HFFc6 (cell line): Measurements from ENCODE around the gene WFDC5. TPM values are rescaled to one million over a fixed set of nuclear protein-coding genes. Genes with fewer than 3 reads are reported as not detected.

Source experiments
- DNase-seq: peaks from one replicate; pipeline ENCODE4 v3.0.0-alpha.2; 2018
- H3K27ac Mint-ChIP-seq: 2 replicates; pipeline ENCODE4 v1.8.0; 2020; ENCODE audit warnings: mild to moderate bottlenecking, mixed read lengths
- H3K27me3 Mint-ChIP-seq: 2 replicates; pipeline ENCODE4 v1.8.0; 2021; ENCODE audit warnings: mild to moderate bottlenecking, moderate library complexity, mixed read lengths; ENCODE audit not compliant: insufficient read depth
- H3K36me3 Mint-ChIP-seq: 2 replicates; pipeline ENCODE4 v1.8.0; 2021; ENCODE audit warnings: low read depth, mixed read lengths
- H3K4me1 Mint-ChIP-seq: 2 replicates; pipeline ENCODE4 v1.8.0; 2020; ENCODE audit warnings: low read depth, mixed read lengths
- H3K4me3 Mint-ChIP-seq: 2 replicates; pipeline ENCODE4 v1.8.0; 2020; ENCODE audit warnings: mild to moderate bottlenecking, moderate library complexity, mixed read lengths
- H3K9me3 Mint-ChIP-seq: 2 replicates; pipeline ENCODE4 v1.8.0; 2020; ENCODE audit warnings: mild to moderate bottlenecking, mixed read lengths
- CTCF ChIP-seq: fragments of 200-600 bp; sonication (generic); IDR thresholded peaks from 2 replicates; pipeline ENCODE4 v1.5.0; 2021; ENCODE audit warnings: antibody characterized with exemption, mild to moderate bottlenecking
- total RNA-seq, 6 experiments: library from RNA; stranded (reverse); fragmentation: NEBNext Ultra II Directional; extraction: Animal tissue kit (Norgen Biotek cat#: 25700); gene quantifications; 2 replicates in 1 of 6; 3 replicates in 5 of 6; pipeline ENCODE4 v1.2.3, GENCODE V29; 2021

Gene WFDC5
- total RNA-seq, 6 experiments from 2014 or later = not detected

GRCh38 chr20:45094864-45095574 is 20.0 kb downstream of the WFDC5 start:
- peaks cover 48% of the 10 kb centered on the region for H3K4me1 Mint-ChIP-seq
- peaks cover 11% of the 10 kb centered on the region for H3K36me3 Mint-ChIP-seq
- H3K27ac Mint-ChIP-seq = no peak overlapping the region
- TF ChIP-seq CTCF = no peak
- no peaks in the 10 kb centered on the region for H3K9me3 Mint-ChIP-seq
- no peak overlapping the region for H3K4me3 Mint-ChIP-seq
- no peak for DNase-seq
- H3K27me3 Mint-ChIP-seq = peaks cover 3% of the 10 kb centered on the region

GRCh38 chr20:45094201-45094600 is 20.8 kb downstream of the WFDC5 start:
- no peak for DNase-seq
- no peak for TF ChIP-seq CTCF
- peaks cover 56% of the 10 kb centered on the region for H3K4me1 Mint-ChIP-seq
- H3K9me3 Mint-ChIP-seq = no peaks in the 10 kb centered on the region
- H3K36me3 Mint-ChIP-seq = peaks cover 11% of the 10 kb centered on the region
- H3K27me3 Mint-ChIP-seq = peaks cover 2% of the 10 kb centered on the region
- no peak overlapping the region for H3K4me3 Mint-ChIP-seq
- peak overlapping the region; percentile 59; the same call in 1 of the 2 replicates for H3K27ac Mint-ChIP-seq

GRCh38 chr20:45092898-45093297 is 22.1 kb downstream of the WFDC5 start:
- Mint-ChIP-seq H3K4me1 (peaks cover 69% of the 10 kb centered on the region), H3K4me3 (no peak overlapping the region), H3K27me3 (peaks cover 2% of the 10 kb centered on the region), H3K36me3 (peaks cover 11% of the 10 kb centered on the region), H3K27ac (no peak overlapping the region), H3K9me3 (no peaks in the 10 kb centered on the region)
- TF ChIP-seq CTCF = no peak
- DNase-seq = no peak

GRCh38 chr20:45091366-45091765 is 23.6 kb downstream of the WFDC5 start:
- H3K27me3 Mint-ChIP-seq = peaks cover 2% of the 10 kb centered on the region
- H3K4me3 Mint-ChIP-seq = no peak overlapping the region
- H3K27ac Mint-ChIP-seq = no peak overlapping the region
- TF ChIP-seq CTCF = no peak
- H3K36me3 Mint-ChIP-seq = peaks cover 16% of the 10 kb centered on the region
- H3K4me1 Mint-ChIP-seq = peaks cover 85% of the 10 kb centered on the region
- H3K9me3 Mint-ChIP-seq = no peaks in the 10 kb centered on the region
- no peak for DNase-seq

GRCh38 chr20:45090481-45090880 is 24.5 kb downstream of the WFDC5 start:
- Mint-ChIP-seq H3K27me3 (peaks cover 2% of the 10 kb centered on the region), H3K4me3 (no peak overlapping the region), H3K36me3 (peaks cover 25% of the 10 kb centered on the region), H3K27ac (no peak overlapping the region; the same call in 1 of the 2 replicates), H3K9me3 (no peaks in the 10 kb centered on the region), H3K4me1 (peaks cover 88% of the 10 kb centered on the region)
- no peak for TF ChIP-seq CTCF
- DNase-seq = no peak
